B cell (primary cell): ENCODE data around the gene C2CD4C. TPM values are rescaled to one million over a fixed set of nuclear protein-coding genes. Genes with fewer than 3 reads are reported as not detected.

ENCODE experiments used
- ATAC-seq: fragments of 200-7000 bp; cut with Tn5 transposase; one replicate; pipeline ENCODE4 v1.10.0; 2021; ENCODE audit warnings: low read depth, mild to moderate bottlenecking, moderate number of reproducible peaks, moderate library complexity
- CTCF ChIA-PET: fragments of 350-600 bp; sonication (Branson Sonifier 250); formaldehyde crosslinking; loops from one replicate; lab custom pipeline; 2021; ENCODE audit warnings: antibody characterized with exemption, inconsistent platforms; lab: Charles Lee
- POLR2A ChIA-PET: fragments of 350-600 bp; sonication (Branson Sonifier 250); formaldehyde crosslinking; loops from one replicate; lab custom pipeline; 2021; ENCODE audit warnings: antibody characterized with exemption; lab: Charles Lee
- DNase-seq: peaks from one replicate; pipeline ENCODE4 v3.0.0; 2013
- H2AFZ ChIP-seq: 2 replicates; pipeline ENCODE4 v1.6.1; 2012; ENCODE audit warnings: mild to moderate bottlenecking, low read depth, low read length; ENCODE audit not compliant: insufficient read depth, poor library complexity, severe bottlenecking
- H3K27ac ChIP-seq, 2 donors: 1 replicate in 1 of 2; 2 replicates in 1 of 2; pipeline ENCODE4 v1.5.1; 2012 to 2013; ENCODE audit warnings: low read length in 2 of 2, mild to moderate bottlenecking in 2 of 2, moderate library complexity in 1 of 2
- H3K27me3 ChIP-seq, 4 experiments: fragments of 200-600 bp in 1 of 4; sonication (generic) in 1 of 4; replicated peaks in 1 of 4; 1 replicate in 2 of 4; 2 replicates in 2 of 4; pipeline versions ENCODE4 v1.6.1 to v1.7.0; 2013 to 2016; ENCODE audit warnings: low read length in 3 of 4, mild to moderate bottlenecking in 2 of 4, mixed read lengths in 1 of 4, moderate library complexity in 1 of 4; ENCODE audit not compliant: insufficient read depth in 4 of 4, control insufficient read depth in 3 of 4; ENCODE audit errors: control extremely low read depth in 1 of 4
- H3K36me3 ChIP-seq, 2 experiments: replicated peaks in 1 of 2; 1 replicate in 1 of 2; 2 replicates in 1 of 2; pipeline versions ENCODE4 v1.6.1 to v1.7.1; 2013; ENCODE audit warnings: low read length in 1 of 2; ENCODE audit not compliant: insufficient read depth in 2 of 2, control insufficient read depth in 1 of 2; ENCODE audit errors: control extremely low read depth in 1 of 2, extremely low read depth in 1 of 2
- H3K4me1 ChIP-seq, 2 donors: fragments of 200-600 bp in 1 of 2; sonication (generic) in 1 of 2; 1 replicate in 1 of 2; 2 replicates in 1 of 2; pipeline versions ENCODE4 v1.5.1 to v1.6.1; 2013 to 2017; ENCODE audit warnings: low read length in 2 of 2; ENCODE audit not compliant: control insufficient read depth in 2 of 2, insufficient read depth in 2 of 2
- H3K4me2 ChIP-seq: replicated peaks from 2 replicates; pipeline ENCODE3; 2012; ENCODE audit warnings: mild to moderate bottlenecking, low read depth, low read length; ENCODE audit not compliant: poor library complexity, severe bottlenecking
- H3K4me3 ChIP-seq, 5 experiments: fragments of 200-600 bp in 1 of 5; sonication (generic) in 1 of 5; 1 replicate in 3 of 5; 2 replicates in 2 of 5; pipeline versions ENCODE4 v1.5.1 to v1.7.0; 2011 to 2016; ENCODE audit warnings: low read length in 4 of 5, mild to moderate bottlenecking in 4 of 5, low read depth in 2 of 5, control low read depth in 1 of 5, moderate library complexity in 1 of 5; ENCODE audit not compliant: insufficient read depth in 1 of 5; ENCODE audit errors: control extremely low read depth in 1 of 5, extremely low read depth in 1 of 5
- H3K79me2 ChIP-seq: fragments of 200-600 bp; sonication (generic); one replicate; pipeline ENCODE4 v1.6.0; 2016; ENCODE audit warnings: low read length; ENCODE audit not compliant: control insufficient read depth, insufficient read depth
- H3K9ac ChIP-seq: fragments of 200-600 bp; sonication (generic); 2 replicates; pipeline ENCODE4 v1.6.1; 2017; ENCODE audit warnings: mild to moderate bottlenecking, low read length, moderate library complexity
- H3K9me3 ChIP-seq, 3 donors: one replicate each; pipeline versions ENCODE4 v1.6.1 to v1.7.1; 2013; ENCODE audit warnings: low read length in 2 of 3; ENCODE audit not compliant: control insufficient read depth in 2 of 3, insufficient read depth in 1 of 3; ENCODE audit errors: control extremely low read depth in 1 of 3
- H4K20me1 ChIP-seq: 2 replicates; pipeline ENCODE4 v1.6.0; 2012; ENCODE audit warnings: mild to moderate bottlenecking, low read length; ENCODE audit not compliant: insufficient read depth, control insufficient read depth, poor library complexity, severe bottlenecking
- H3K27ac Mint-ChIP-seq: one replicate; pipeline ENCODE4 v1.8.0; 2021; ENCODE audit warnings: mixed read lengths
- H3K27me3 Mint-ChIP-seq: one replicate; pipeline ENCODE4 v1.8.0; 2021; ENCODE audit warnings: mixed read lengths
- H3K4me1 Mint-ChIP-seq: one replicate; pipeline ENCODE4 v1.8.0; 2021; ENCODE audit warnings: mixed read lengths
- H3K4me3 Mint-ChIP-seq: one replicate; pipeline ENCODE4 v1.8.0; 2021; ENCODE audit warnings: mixed read lengths
- H3K9me3 Mint-ChIP-seq: one replicate; pipeline ENCODE4 v1.8.0; 2022; ENCODE audit warnings: mixed read lengths; ENCODE audit not compliant: insufficient read depth
- EZH2 ChIP-seq: IDR thresholded peaks from 2 replicates; pipeline ENCODE4 v1.6.1; 2012; ENCODE audit warnings: borderline replicate concordance, low read depth, mild to moderate bottlenecking, moderate library complexity, low read length; ENCODE audit not compliant: insufficient read depth, poor library complexity, severe bottlenecking
- WGBS: methylation state at CpG from one replicate; pipeline ENCODE4 v1.1.5; 2013; ENCODE audit warnings: missing lambda C conversion rate; ENCODE audit not compliant: insufficient coverage; 5-methylcytosine and 5-hydroxymethylcytosine counted together
- intact Hi-C: fragments of 100-400 bp; cut with micrococcal nuclease; formaldehyde crosslinking; loops from one replicate; pipeline ENCODE4 v1.10.0; 2022
- polyA plus RNA-seq: library from polyadenylated mRNA; depleted of rRNA; stranded (reverse); fragments of >200 nt; gene quantifications from 2 replicates; pipeline ENCODE4 v1.2.3, GENCODE V29; 2012
- total RNA-seq, 2 donors: library from RNA; stranded (reverse); fragments of 120-200 nt in 1 of 2; gene quantifications; 1 replicate in 1 of 2; 2 replicates in 1 of 2; pipeline versions ENCODE4 v1.2.3 to v1.2.4, GENCODE V29; 2013 to 2022
- TF ChIP-seq, protein P1 (sequence below): fragments of 200-600 bp; IDR thresholded peaks from one replicate; pipeline ENCODE4 v1.8.0; 2022; ENCODE audit warnings: antibody characterized with exemption, mild to moderate bottlenecking

The C2CD4C gene
- total and polyA plus RNA-seq, 2 donors (not counting 1 experiment from before 2014, with no cell fraction given), result not detected

DNA sequence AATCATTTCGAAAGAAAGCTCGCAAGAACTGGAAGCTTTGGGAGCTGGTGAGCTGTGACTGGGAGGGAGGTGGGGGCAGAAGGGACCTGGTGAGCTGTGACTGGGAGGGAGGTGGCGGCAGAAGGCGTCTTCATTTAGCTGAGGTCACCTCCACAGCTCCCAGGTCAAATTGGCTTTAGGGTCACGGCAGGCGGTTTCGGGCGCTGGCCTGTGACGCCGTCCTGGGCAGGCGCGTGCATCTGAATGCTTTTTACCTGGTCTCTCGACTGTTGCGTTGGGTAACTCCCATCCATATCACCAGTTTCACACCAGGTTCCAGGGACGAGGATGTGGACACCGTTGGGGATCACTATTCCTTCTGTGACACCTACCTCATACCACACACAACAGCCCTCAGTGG lies 29.2 kb downstream of the C2CD4C start:
- peaks cover 0 to 13% (median 3%) of the 10 kb centered on the region in 4 experiments for H3K27me3 ChIP-seq
- H3K4me3 Mint-ChIP-seq, result no peak overlapping the region
- peaks cover 10% of the 10 kb centered on the region for H3K27me3 Mint-ChIP-seq
- H3K4me3 ChIP-seq, result no peak overlapping the region
- H3K27ac Mint-ChIP-seq, result no peak overlapping the region
- H2AFZ ChIP-seq, result no peak overlapping the region
- CTCF ChIA-PET, result no interaction called here
- peaks cover 6% of the 10 kb centered on the region for H3K9me3 Mint-ChIP-seq
- peaks cover 6% of the 10 kb centered on the region for H3K4me1 Mint-ChIP-seq
- H3K4me1 ChIP-seq, result peaks cover 4 to 11% of the 10 kb centered on the region in 2 donors
- H3K27ac ChIP-seq, result no peak overlapping the region
- POLR2A ChIA-PET, result no interaction called here
- H3K9ac ChIP-seq, result no peak overlapping the region
- peaks cover 0 to 28% (median 6%) of the 10 kb centered on the region in 3 donors for H3K9me3 ChIP-seq
- H3K79me2 ChIP-seq, result no peaks in the 10 kb centered on the region
- H3K36me3 ChIP-seq, result no peaks in the 10 kb centered on the region
- 89% methylated on average over 12 of the region's 16 CpGs for WGBS
- no peak overlapping the region for H3K4me2 ChIP-seq
- DNase-seq, result no peak
- no peaks in the 10 kb centered on the region for H4K20me1 ChIP-seq
- ATAC-seq, result no peak
- no peak for TF ChIP-seq EZH2
- TF ChIP-seq, protein P1, sequence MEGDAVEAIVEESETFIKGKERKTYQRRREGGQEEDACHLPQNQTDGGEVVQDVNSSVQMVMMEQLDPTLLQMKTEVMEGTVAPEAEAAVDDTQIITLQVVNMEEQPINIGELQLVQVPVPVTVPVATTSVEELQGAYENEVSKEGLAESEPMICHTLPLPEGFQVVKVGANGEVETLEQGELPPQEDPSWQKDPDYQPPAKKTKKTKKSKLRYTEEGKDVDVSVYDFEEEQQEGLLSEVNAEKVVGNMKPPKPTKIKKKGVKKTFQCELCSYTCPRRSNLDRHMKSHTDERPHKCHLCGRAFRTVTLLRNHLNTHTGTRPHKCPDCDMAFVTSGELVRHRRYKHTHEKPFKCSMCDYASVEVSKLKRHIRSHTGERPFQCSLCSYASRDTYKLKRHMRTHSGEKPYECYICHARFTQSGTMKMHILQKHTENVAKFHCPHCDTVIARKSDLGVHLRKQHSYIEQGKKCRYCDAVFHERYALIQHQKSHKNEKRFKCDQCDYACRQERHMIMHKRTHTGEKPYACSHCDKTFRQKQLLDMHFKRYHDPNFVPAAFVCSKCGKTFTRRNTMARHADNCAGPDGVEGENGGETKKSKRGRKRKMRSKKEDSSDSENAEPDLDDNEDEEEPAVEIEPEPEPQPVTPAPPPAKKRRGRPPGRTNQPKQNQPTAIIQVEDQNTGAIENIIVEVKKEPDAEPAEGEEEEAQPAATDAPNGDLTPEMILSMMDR, result no peak
- intact Hi-C loops, result no loop called here

DNA sequence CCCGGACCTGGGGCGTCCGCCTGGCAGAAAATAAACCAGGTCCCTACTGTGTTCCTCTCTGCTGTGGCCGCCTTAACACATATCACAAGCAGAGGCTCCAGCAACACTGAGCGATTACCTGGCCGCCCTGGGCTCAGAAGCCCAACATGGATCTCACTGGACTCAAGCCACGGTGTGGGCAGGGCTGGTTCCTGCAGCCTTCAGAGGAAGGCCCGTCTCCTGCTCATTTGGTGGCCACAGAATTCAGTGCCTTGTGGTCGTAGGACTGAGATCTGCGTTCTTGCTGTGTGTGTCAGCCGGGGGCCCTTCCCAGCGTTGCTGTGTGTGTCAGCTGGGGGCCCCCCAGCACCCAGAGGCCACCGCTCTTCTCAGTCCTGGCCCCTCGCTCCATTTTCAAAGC lies 30.2 kb downstream of the C2CD4C start:
- ChIA-PET POLR2A (no interaction called here), CTCF (no interaction called here)
- H3K4me1 ChIP-seq, result peaks cover 0 to 3% of the 10 kb centered on the region in 2 donors
- Mint-ChIP-seq H3K27ac (no peak overlapping the region), H3K4me3 (no peak overlapping the region), H3K9me3 (peaks cover 6% of the 10 kb centered on the region), H3K27me3 (peaks cover 3% of the 10 kb centered on the region), H3K4me1 (peaks cover 6% of the 10 kb centered on the region)
- WGBS, result 93% methylated on average over 13 of the region's 14 CpGs
- no peak overlapping the region for H3K27ac ChIP-seq
- no peak overlapping the region for H2AFZ ChIP-seq
- peaks cover 0 to 18% (median 6%) of the 10 kb centered on the region in 3 donors for H3K9me3 ChIP-seq
- no peak for DNase-seq
- no peak for ATAC-seq
- peaks cover 0 to 7% (median 0%) of the 10 kb centered on the region in 4 experiments for H3K27me3 ChIP-seq
- no peak overlapping the region for H3K4me3 ChIP-seq
- no peaks in the 10 kb centered on the region for H4K20me1 ChIP-seq
- TF ChIP-seq, protein P1, result no peak
- no peak for TF ChIP-seq EZH2
- H3K9ac ChIP-seq, result no peak overlapping the region
- intact Hi-C loops, result no loop called here
- no peaks in the 10 kb centered on the region for H3K36me3 ChIP-seq
- no peaks in the 10 kb centered on the region for H3K79me2 ChIP-seq
- no peak overlapping the region for H3K4me2 ChIP-seq
